Activated T-cell treated with anti-CD3 and anti-CD28 coated beads, Interleukin-2, amount 50 U/mL, for 72 hours (primary cell): ENCODE measurements around the gene ADORA1. TPM values are rescaled to one million over a fixed set of nuclear protein-coding genes. Genes with fewer than 3 reads are reported as not detected.

Source experiments
- ATAC-seq, 2 donors: fragments of 150-1000 bp; cut with Tn5 transposase; replicated peaks in 1 of 2; 2 replicates each; pipeline ENCODE4 v1.10.0; 2021; ENCODE audit warnings: moderate library complexity in 2 of 2, mild to moderate bottlenecking in 1 of 2
- DNase-seq, 2 donors: peaks; one replicate each; pipeline ENCODE4 v3.0.0; 2021 to 2022; ENCODE audit warnings: mixed read lengths in 1 of 2
- H3K27ac Mint-ChIP-seq: one replicate; pipeline ENCODE4 v1.8.0; 2022; ENCODE audit warnings: mild to moderate bottlenecking, moderate library complexity, mixed read lengths
- H3K27me3 Mint-ChIP-seq: one replicate; pipeline ENCODE4 v1.8.0; 2022; ENCODE audit warnings: low read depth, mixed read lengths
- H3K36me3 Mint-ChIP-seq, 2 donors: one replicate each; pipeline ENCODE4 v1.8.0; 2022; ENCODE audit warnings: mixed read lengths in 2 of 2, mild to moderate bottlenecking in 1 of 2; ENCODE audit not compliant: insufficient read depth in 2 of 2
- H3K4me1 Mint-ChIP-seq: one replicate; pipeline ENCODE4 v1.8.0; 2022; ENCODE audit warnings: low read depth, mixed read lengths
- H3K4me3 Mint-ChIP-seq, 2 donors: one replicate each; pipeline ENCODE4 v1.8.0; 2022; ENCODE audit warnings: mild to moderate bottlenecking in 2 of 2, mixed read lengths in 2 of 2, moderate library complexity in 2 of 2
- H3K9me3 Mint-ChIP-seq, 2 donors: one replicate each; pipeline ENCODE4 v1.8.0; 2022; ENCODE audit warnings: mixed read lengths in 2 of 2
- total RNA-seq, 2 donors: library from RNA; stranded (reverse); gene quantifications; one replicate each; pipeline ENCODE4 v1.2.3, GENCODE V29; 2022

The ADORA1 gene
- total RNA-seq, 2 donors from 2014 or later, result not detected

DNA sequence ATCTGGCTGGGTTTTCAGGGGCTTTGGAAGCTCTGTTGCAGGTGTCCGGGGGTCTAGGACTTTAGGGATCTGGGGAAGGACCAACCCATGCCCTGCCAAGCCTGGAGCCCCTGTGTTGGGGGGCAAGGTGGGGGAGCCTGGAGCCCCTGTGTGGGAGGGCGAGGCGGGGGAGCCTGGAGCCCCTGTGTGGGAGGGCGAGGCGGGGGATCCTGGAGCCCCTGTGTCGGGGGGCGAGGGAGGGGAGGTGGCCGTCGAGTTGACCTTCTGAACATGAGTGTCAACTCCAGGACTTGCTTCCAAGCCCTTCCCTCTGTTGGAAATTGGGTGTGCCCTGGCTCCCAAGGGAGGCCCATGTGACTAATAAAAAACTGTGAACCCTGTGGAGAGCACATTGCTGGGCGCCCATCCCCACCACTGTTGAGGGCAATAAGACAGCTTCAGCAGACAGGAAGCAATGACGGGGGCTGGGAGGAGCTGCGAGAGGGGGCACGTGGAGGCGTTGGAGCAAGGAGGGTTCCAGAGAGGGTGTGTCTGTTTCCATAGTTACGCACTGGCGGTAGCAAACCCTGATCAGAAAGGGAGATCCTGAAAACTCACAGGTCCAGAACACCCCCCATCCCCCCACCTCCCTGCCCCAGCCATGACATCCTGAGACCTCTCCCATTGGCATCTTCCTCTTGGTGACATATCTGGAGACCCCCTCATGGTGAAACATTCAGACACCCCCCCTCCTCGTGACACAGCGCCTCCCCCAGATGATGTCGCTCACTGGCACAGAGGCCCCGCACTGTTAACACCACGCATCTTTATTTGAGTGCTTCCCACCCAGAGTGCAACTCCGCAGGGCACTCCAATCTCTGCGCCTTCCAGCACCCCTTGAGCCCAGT is 39.7 kb downstream of the ADORA1 start:
- ATAC-seq, result no peak

DNA sequence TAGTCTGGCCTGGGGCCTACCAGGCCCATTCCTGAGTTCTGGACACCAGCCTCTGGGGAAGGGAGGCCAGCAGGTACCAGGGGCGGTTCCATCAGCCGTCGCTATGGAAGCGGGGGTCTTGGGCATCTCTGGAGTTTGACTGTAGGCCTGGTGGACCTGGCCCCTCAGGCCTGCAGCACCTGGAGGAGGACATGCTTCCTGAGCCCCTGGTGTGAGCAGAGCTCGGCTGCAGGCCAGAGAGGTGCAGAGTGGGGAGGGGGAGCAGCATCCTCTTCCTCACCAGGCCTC is 40.3 kb downstream of the ADORA1 start:
- Mint-ChIP-seq H3K27me3 (peaks cover 8% of the 10 kb centered on the region), H3K27ac (no peak overlapping the region), H3K36me3 (no peaks in the 10 kb centered on the region), H3K4me1 (no peaks in the 10 kb centered on the region), H3K9me3 (no peaks in the 10 kb centered on the region), H3K4me3 (no peak overlapping the region)
- DNase-seq (no peak), ATAC-seq (no peak)

More for the DNA sequence above, 39.7 kb downstream of the ADORA1 start:
- H3K4me3 Mint-ChIP-seq, result no peak overlapping the region
- H3K27me3 Mint-ChIP-seq, result peaks cover 13% of the 10 kb centered on the region
- no peaks in the 10 kb centered on the region for H3K36me3 Mint-ChIP-seq
- no peak for DNase-seq
- H3K27ac Mint-ChIP-seq, result no peak overlapping the region
- no peaks in the 10 kb centered on the region for H3K9me3 Mint-ChIP-seq
- no peaks in the 10 kb centered on the region for H3K4me1 Mint-ChIP-seq

- Mint-ChIP-seq H3K4me3 (no peak overlapping the region), H3K27ac (no peak overlapping the region), H3K27me3 (peaks cover 6% of the 10 kb centered on the region), H3K9me3 (no peaks in the 10 kb centered on the region), H3K36me3 (no peaks in the 10 kb centered on the region), H3K4me1 (no peaks in the 10 kb centered on the region)
- DNase-seq (no peak), ATAC-seq (no peak)
These were observed 40.8 kb downstream of the ADORA1 start for GRCh38 chr1:203168256-203168786.

- DNase-seq, result no peak
- Mint-ChIP-seq H3K4me1 (no peaks in the 10 kb centered on the region), H3K9me3 (no peaks in the 10 kb centered on the region), H3K27me3 (peaks cover 6% of the 10 kb centered on the region), H3K27ac (no peak overlapping the region), H3K4me3 (no peak overlapping the region), H3K36me3 (no peaks in the 10 kb centered on the region)
- ATAC-seq, result no peak
These were observed 41.5 kb downstream of the ADORA1 start for GRCh38 chr1:203168991-203169390.

DNA sequence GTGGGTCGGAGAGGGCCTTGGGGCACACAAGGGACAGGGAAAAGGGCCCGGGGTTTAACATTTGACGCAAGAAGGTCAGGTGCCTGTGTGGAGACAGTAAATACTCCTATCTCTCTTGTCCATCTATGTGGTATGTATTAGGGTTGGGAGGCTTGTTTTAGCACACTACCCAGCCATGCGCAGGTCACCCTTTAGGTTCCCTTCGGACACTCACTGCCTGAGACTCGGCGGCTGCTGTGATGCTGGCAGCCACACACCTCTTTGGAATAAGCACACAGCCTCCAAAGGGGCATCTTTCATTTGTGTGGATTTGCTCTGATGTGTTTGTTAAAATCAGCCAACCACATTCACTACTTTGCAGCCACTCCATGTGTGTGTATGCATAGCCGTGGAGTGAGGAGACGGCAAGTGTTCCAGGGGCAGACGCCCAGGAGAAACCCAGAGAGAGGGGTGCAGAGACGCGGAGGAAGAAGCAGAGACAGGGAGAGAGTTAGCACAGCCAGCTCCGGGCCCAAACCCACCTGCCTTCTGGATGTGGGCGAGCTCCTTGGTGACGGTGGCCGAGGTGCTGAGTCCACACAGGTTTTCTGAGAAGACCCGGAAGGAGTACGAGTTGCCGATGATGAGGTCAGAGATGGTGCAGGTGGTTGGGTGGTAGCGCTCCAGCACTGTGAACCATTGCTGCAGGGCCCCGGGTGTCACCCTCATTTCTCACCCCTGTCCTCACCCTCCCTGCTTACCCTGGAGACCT is 42.4 kb downstream of the ADORA1 start:
- no peaks in the 10 kb centered on the region for H3K36me3 Mint-ChIP-seq
- no peak overlapping the region for H3K4me3 Mint-ChIP-seq
- H3K27me3 Mint-ChIP-seq, result no peaks in the 10 kb centered on the region
- no peaks in the 10 kb centered on the region for H3K9me3 Mint-ChIP-seq
- no peaks in the 10 kb centered on the region for H3K4me1 Mint-ChIP-seq
- H3K27ac Mint-ChIP-seq, result no peak overlapping the region
- DNase-seq (no peak), ATAC-seq (no peak)

DNA sequence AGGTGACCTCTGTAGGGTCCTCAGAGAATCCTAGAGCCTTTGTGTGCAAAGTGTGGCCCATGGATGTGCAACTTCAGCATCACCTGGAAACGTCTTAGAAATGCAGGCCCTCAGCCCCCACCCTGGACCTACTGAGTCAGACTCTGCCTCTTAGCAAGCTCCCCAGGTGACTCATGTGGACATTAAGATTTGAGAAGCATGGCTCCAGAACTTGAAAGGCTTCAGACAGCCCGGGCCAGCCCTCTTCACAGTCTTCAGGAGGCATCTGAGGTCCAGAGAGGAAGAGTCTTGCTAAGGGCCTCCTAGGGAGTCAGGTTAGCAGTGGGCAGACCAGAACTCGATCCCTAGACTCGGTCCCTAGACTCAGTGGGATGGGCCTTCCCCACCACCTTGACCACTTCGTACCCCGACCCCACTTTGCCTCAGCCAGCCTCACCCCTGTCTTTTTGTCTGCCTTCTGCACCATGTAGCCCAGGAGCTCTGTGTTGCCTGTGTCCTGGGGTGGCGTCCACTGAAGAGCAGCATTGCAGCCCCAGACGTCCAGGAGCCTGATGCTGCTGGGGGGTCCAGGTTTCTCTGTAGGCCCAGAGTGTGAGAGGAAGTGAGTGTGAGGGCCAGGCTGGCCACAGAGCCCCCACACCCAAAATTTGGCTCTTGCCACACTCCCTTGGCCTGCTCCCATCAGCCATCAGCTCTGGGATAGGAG is 43.3 kb downstream of the ADORA1 start:
- no peaks in the 10 kb centered on the region for H3K4me1 Mint-ChIP-seq
- no peaks in the 10 kb centered on the region for H3K9me3 Mint-ChIP-seq
- H3K36me3 Mint-ChIP-seq, result no peaks in the 10 kb centered on the region
- H3K27me3 Mint-ChIP-seq, result no peaks in the 10 kb centered on the region
- ATAC-seq, result no peak
- H3K4me3 Mint-ChIP-seq, result no peak overlapping the region
- DNase-seq, result no peak
- no peak overlapping the region for H3K27ac Mint-ChIP-seq

DNA sequence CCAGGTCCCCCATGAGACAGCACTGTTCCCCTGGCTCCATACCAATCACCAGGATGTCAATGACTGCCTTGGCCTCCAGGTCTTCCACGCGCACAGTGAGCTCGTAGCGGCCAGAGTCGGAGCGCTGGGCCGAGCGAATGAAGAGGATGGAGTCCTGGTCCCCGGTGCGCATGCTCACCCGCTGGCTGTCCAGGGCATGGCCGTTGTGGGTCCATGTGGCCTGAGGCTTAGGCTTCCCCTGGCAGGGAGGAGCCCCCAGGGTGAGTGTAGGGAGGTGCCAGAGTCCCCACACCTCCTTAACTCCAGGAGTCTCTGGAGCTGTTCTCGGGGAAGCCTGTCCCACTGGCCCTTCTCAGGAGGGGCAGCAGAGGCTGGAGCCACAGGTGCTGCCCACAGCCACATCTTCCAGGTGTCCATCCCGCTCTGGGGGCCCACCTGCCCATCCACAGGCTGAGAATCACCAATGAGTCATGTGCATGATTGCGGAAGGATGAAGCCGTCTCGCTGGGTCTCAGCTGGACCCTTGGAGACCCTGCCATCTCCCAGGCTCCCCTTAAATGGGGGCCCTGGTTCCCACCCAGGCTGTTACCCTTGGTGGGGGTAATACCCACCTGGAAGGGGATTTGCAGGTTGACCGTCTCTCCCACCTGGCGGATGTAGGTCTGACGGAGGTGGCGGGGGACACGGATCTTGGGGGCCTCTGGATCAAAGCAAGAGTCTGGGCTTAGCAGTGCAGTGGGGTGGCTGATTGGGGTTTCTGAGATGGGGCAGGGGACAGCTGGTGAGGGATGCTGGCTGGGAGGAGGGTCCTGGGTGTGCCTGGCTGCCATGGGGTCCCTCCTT is 44.0 kb downstream of the ADORA1 start:
- H3K27me3 Mint-ChIP-seq, result no peaks in the 10 kb centered on the region

GRCh38 chr1:203172184-203173010 is 44.9 kb downstream of the ADORA1 start:
- Mint-ChIP-seq H3K27me3 (no peaks in the 10 kb centered on the region), H3K4me3 (no peak overlapping the region), H3K9me3 (no peaks in the 10 kb centered on the region), H3K36me3 (no peaks in the 10 kb centered on the region), H3K4me1 (no peaks in the 10 kb centered on the region), H3K27ac (no peak overlapping the region)
- DNase-seq (peak; percentile 56 to 61), ATAC-seq (peak; percentile 53 to 60)

More for the DNA sequence above, 44.0 kb downstream of the ADORA1 start:
- Mint-ChIP-seq H3K4me1 (no peaks in the 10 kb centered on the region), H3K9me3 (no peaks in the 10 kb centered on the region), H3K36me3 (no peaks in the 10 kb centered on the region), H3K27ac (no peak overlapping the region), H3K4me3 (no peak overlapping the region)
- ATAC-seq, result no peak
- DNase-seq, result no peak

- H3K4me1 Mint-ChIP-seq, result no peaks in the 10 kb centered on the region
These were observed 45.6 kb downstream of the ADORA1 start for GRCh38 chr1:203173011-203173555.

DNA sequence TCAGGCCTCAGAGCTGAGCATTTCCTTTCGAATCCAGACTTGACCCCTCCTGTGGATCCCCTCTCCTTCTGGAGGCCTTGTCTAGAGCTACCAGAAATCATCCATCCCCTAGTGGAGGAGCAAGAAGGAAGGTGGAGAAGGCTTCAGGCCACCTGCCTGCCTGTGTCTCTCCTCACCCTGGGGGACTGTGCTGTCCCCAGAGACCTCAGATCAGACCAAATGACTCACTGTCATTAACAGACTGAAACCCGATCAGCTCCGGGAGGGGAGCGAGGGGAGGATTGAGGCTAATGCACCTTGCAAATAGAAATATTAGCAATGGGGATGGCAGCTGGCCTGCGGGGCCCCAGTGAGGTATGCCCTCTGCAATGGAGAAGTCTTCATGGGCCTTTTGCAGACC is 46.0 kb downstream of the ADORA1 start:
- no peaks in the 10 kb centered on the region for H3K9me3 Mint-ChIP-seq
- no peaks in the 10 kb centered on the region for H3K27me3 Mint-ChIP-seq
- H3K27ac Mint-ChIP-seq, result no peak overlapping the region
- no peaks in the 10 kb centered on the region for H3K36me3 Mint-ChIP-seq
- ATAC-seq (no peak), DNase-seq (no peak)
- no peak overlapping the region for H3K4me3 Mint-ChIP-seq
- H3K4me1 Mint-ChIP-seq, result no peaks in the 10 kb centered on the region

More at GRCh38 chr1:203173011-203173555, 45.6 kb downstream of the ADORA1 start:
- Mint-ChIP-seq H3K4me3 (no peak overlapping the region), H3K9me3 (no peaks in the 10 kb centered on the region), H3K27me3 (no peaks in the 10 kb centered on the region), H3K27ac (no peak overlapping the region), H3K36me3 (no peaks in the 10 kb centered on the region)
- ATAC-seq (no peak), DNase-seq (no peak)

- no peaks in the 10 kb centered on the region for H3K4me1 Mint-ChIP-seq
- no peaks in the 10 kb centered on the region for H3K9me3 Mint-ChIP-seq
- DNase-seq (no peak), ATAC-seq (no peak)
- no peaks in the 10 kb centered on the region for H3K36me3 Mint-ChIP-seq
- no peak overlapping the region for H3K27ac Mint-ChIP-seq
- H3K27me3 Mint-ChIP-seq, result no peaks in the 10 kb centered on the region
- no peak overlapping the region for H3K4me3 Mint-ChIP-seq
These were observed 46.9 kb downstream of the ADORA1 start for GRCh38 chr1:203174324-203174985.
